GM03348 (cell line): ENCODE data around the gene GLCE.
A peak's percentile ranks its signal among the peaks of the same experiment; 100 is the strongest.
"Not testable (repeated sequence)": the region's sequence is repeated elsewhere in the genome, so short reads cannot be mapped to it uniquely, and the experiment has no call there.

Experiments
- DNase-seq: peaks from one replicate; pipeline ENCODE4 v3.0.0; 2012; ENCODE audit warnings: low spot score

Gene GLCE

GRCh38 chr15:69275074-69275670, 114.7 kb downstream of the GLCE start:
- DNase-seq: no peak

- no peak for DNase-seq
Observed at GRCh38 chr15:69275933-69276560, 115.6 kb downstream of the GLCE start.

- DNase-seq: no peak
Observed at GRCh38 chr15:69277316-69277715, 116.9 kb downstream of the GLCE start.

GRCh38 chr15:69279636-69280035, 119.2 kb downstream of the GLCE start:
- no peak for DNase-seq

- DNase-seq: no peak
Observed at GRCh38 chr15:69280783-69281182, 120.3 kb downstream of the GLCE start.

- no peak for DNase-seq
Observed at GRCh38 chr15:69282104-69282743, 121.8 kb downstream of the GLCE start.

- DNase-seq: no peak
Observed at GRCh38 chr15:69285834-69286233, 125.4 kb downstream of the GLCE start.

GRCh38 chr15:69288011-69288410, 127.6 kb downstream of the GLCE start:
- DNase-seq: no peak

GRCh38 chr15:69288531-69289341, 128.3 kb downstream of the GLCE start:
- no peak for DNase-seq

- DNase-seq: no peak
Observed at GRCh38 chr15:69289342-69290146, 129.1 kb downstream of the GLCE start.

- no peak for DNase-seq
Observed at GRCh38 chr15:69290346-69291164, 130.1 kb downstream of the GLCE start.

GRCh38 chr15:69291651-69292050, 131.2 kb downstream of the GLCE start:
- not testable (repeated sequence) for DNase-seq

GRCh38 chr15:69292826-69293420, 132.5 kb downstream of the GLCE start:
- no peak for DNase-seq

GRCh38 chr15:69293741-69294615, 133.5 kb downstream of the GLCE start:
- DNase-seq: no peak

GRCh38 chr15:69296606-69297005, 136.2 kb downstream of the GLCE start:
- DNase-seq: no peak

- DNase-seq: no peak
Observed at GRCh38 chr15:69297642-69298353, 137.4 kb downstream of the GLCE start.

- DNase-seq: no peak
Observed at GRCh38 chr15:69298354-69298696, 137.9 kb downstream of the GLCE start.

GRCh38 chr15:69298697-69299441, 138.4 kb downstream of the GLCE start, which contains the start of gene PAQR5:
TSS of gene PAQR5 (plus strand) at chr15:69298912. CDS start at chr15:69360081, 61,169 bp downstream.
- peak; percentile 92 for DNase-seq
